ENCODE data around the gene CUX1. TPM values are rescaled to one million over a fixed set of nuclear protein-coding genes. Genes with fewer than 3 reads are reported as not detected.
"Not testable (repeated sequence)": the region's sequence is repeated elsewhere in the genome, so short reads cannot be mapped to it uniquely, and the experiment has no call there.

The CUX1 gene
- total RNA-seq, 1 donor from 2014 or later, result 118 TPM

GRCh38 chr7:102046373-102047117 is 229.1 kb downstream of the CUX1 start:
- no peak for TF ChIP-seq CTCF (IDR thresholded peaks at IDR 0.05)
- Mint-ChIP-seq H3K4me3 (ENCODE audit: unreplicated experiment) (no peak overlapping the region), H3K27me3 (ENCODE audit: low read depth) (no peaks in the 10 kb centered on the region), H3K9me3 (ENCODE audit: low read depth) (no peaks in the 10 kb centered on the region), H3K4me1 (ENCODE audit: low read depth) (peaks cover 39% of the 10 kb centered on the region), H3K36me3 (ENCODE audit: low read depth) (peaks cover 4% of the 10 kb centered on the region), H3K27ac (ENCODE audit: unreplicated experiment) (no peak overlapping the region)
- DNase-seq (ENCODE audit: low spot score), result peak; percentile 14

- Mint-ChIP-seq H3K36me3 (ENCODE audit: low read depth) (peaks cover 4% of the 10 kb centered on the region), H3K9me3 (ENCODE audit: low read depth) (no peaks in the 10 kb centered on the region), H3K27me3 (ENCODE audit: low read depth) (no peaks in the 10 kb centered on the region), H3K4me3 (ENCODE audit: unreplicated experiment) (no peak overlapping the region), H3K4me1 (ENCODE audit: low read depth) (peaks cover 32% of the 10 kb centered on the region), H3K27ac (ENCODE audit: unreplicated experiment) (no peak overlapping the region)
- DNase-seq (ENCODE audit: low spot score), result no peak
- TF ChIP-seq CTCF (IDR thresholded peaks at IDR 0.05), result no peak
These were observed 229.7 kb downstream of the CUX1 start for GRCh38 chr7:102047167-102047566.

- DNase-seq (ENCODE audit: low spot score), result no peak
- no peak overlapping the region for H3K27ac Mint-ChIP-seq (ENCODE audit: unreplicated experiment)
- H3K4me3 Mint-ChIP-seq (ENCODE audit: unreplicated experiment), result no peak overlapping the region
- H3K4me1 Mint-ChIP-seq (ENCODE audit: low read depth), result peaks cover 23% of the 10 kb centered on the region
- H3K9me3 Mint-ChIP-seq (ENCODE audit: low read depth), result peaks cover 7% of the 10 kb centered on the region
- peaks cover 10% of the 10 kb centered on the region for H3K36me3 Mint-ChIP-seq (ENCODE audit: low read depth)
- TF ChIP-seq CTCF (IDR thresholded peaks at IDR 0.05), result no peak
- H3K27me3 Mint-ChIP-seq (ENCODE audit: low read depth), result no peaks in the 10 kb centered on the region
These were observed 232.3 kb downstream of the CUX1 start for GRCh38 chr7:102049765-102050164.

GRCh38 chr7:102050864-102051460 is 233.5 kb downstream of the CUX1 start:
- H3K27ac Mint-ChIP-seq (ENCODE audit: unreplicated experiment), result no peak overlapping the region
- H3K27me3 Mint-ChIP-seq (ENCODE audit: low read depth), result no peaks in the 10 kb centered on the region
- DNase-seq (ENCODE audit: low spot score), result peak; percentile 49
- peaks cover 12% of the 10 kb centered on the region for H3K9me3 Mint-ChIP-seq (ENCODE audit: low read depth)
- H3K4me1 Mint-ChIP-seq (ENCODE audit: low read depth), result peaks cover 11% of the 10 kb centered on the region
- H3K4me3 Mint-ChIP-seq (ENCODE audit: unreplicated experiment), result no peak overlapping the region
- no peak for TF ChIP-seq CTCF (IDR thresholded peaks at IDR 0.05)
- peaks cover 13% of the 10 kb centered on the region for H3K36me3 Mint-ChIP-seq (ENCODE audit: low read depth)

- not testable (repeated sequence) for DNase-seq (ENCODE audit: low spot score); H3K27ac Mint-ChIP-seq (ENCODE audit: unreplicated experiment); H3K4me1 Mint-ChIP-seq (ENCODE audit: low read depth); H3K27me3 Mint-ChIP-seq (ENCODE audit: low read depth); H3K4me3 Mint-ChIP-seq (ENCODE audit: unreplicated experiment)
- H3K9me3 Mint-ChIP-seq (ENCODE audit: low read depth), result peaks cover 16% of the 10 kb centered on the region
- peaks cover 14% of the 10 kb centered on the region for H3K36me3 Mint-ChIP-seq (ENCODE audit: low read depth)
These were observed 234.3 kb downstream of the CUX1 start for GRCh38 chr7:102051736-102052135.
